Hindlimb muscle (tissue), 1 donor: ENCODE results near the gene CFAP70. TPM values are rescaled to one million over a fixed set of nuclear protein-coding genes. Genes with fewer than 3 reads are reported as not detected.

ENCODE experiments used
- DNase-seq: peaks from one replicate; pipeline ENCODE4 v3.0.0-alpha.2; 2013
- polyA plus RNA-seq: library from polyadenylated mRNA; unstranded; fragments of 120-200 nt; gene quantifications from one replicate; pipeline ENCODE4 v1.2.1, GENCODE V29; 2013; ENCODE audit not compliant: insufficient read length

CFAP70 gene
- polyA plus RNA-seq, 1 donor, result 1.9 TPM

GRCh38 chr10:73215749-73216148, 142.9 kb downstream of the CFAP70 start:
- DNase-seq, result no peak

GRCh38 chr10:73211106-73211811, 147.4 kb downstream of the CFAP70 start:
- no peak for DNase-seq

GRCh38 chr10:73210395-73211105, 148.1 kb downstream of the CFAP70 start:
- no peak for DNase-seq

- DNase-seq, result no peak
Observed at GRCh38 chr10:73209705-73210104, 149.0 kb downstream of the CFAP70 start.

- DNase-seq, result peak; percentile 6
Observed at GRCh38 chr10:73207883-73208282, 150.8 kb downstream of the CFAP70 start.

- no peak for DNase-seq
Observed at GRCh38 chr10:73206385-73206784, 152.3 kb downstream of the CFAP70 start.

GRCh38 chr10:73205890-73206289, 152.8 kb downstream of the CFAP70 start:
- no peak for DNase-seq

- DNase-seq, result no peak
Observed at GRCh38 chr10:73205081-73205480, 153.6 kb downstream of the CFAP70 start.

Other genes starting within 250 kb of the CFAP70 start
- gene NUDT13, start 248.4 kb downstream of the CFAP70 start, polyA plus RNA-seq, result 4.4 TPM
- gene ECD, start 190.9 kb downstream of the CFAP70 start, polyA plus RNA-seq, result 20.4 TPM
- gene FAM149B1, start 190.7 kb downstream of the CFAP70 start, polyA plus RNA-seq, result 24.7 TPM
- gene DNAJC9, start 111.6 kb downstream of the CFAP70 start, polyA plus RNA-seq, result 19.6 TPM
- 71.7 TPM for gene MRPS16, start 106.2 kb downstream of the CFAP70 start, polyA plus RNA-seq
- gene ANXA7, start 55.2 kb upstream of the CFAP70 start, polyA plus RNA-seq, result 59.1 TPM
- 47.4 TPM for gene MSS51, start 74.7 kb upstream of the CFAP70 start, polyA plus RNA-seq
- gene PPP3CB, start 137.2 kb upstream of the CFAP70 start, polyA plus RNA-seq, result 184 TPM
- gene USP54, start 232.5 kb upstream of the CFAP70 start, polyA plus RNA-seq, result 19.6 TPM